ENCODE results near the gene NOC2L. TPM values are rescaled to one million over a fixed set of nuclear protein-coding genes. Genes with fewer than 3 reads are reported as not detected.
"Not testable (repeated sequence)": the region's sequence is repeated elsewhere in the genome, so short reads cannot be mapped to it uniquely, and the experiment has no call there.

NOC2L gene
- total RNA-seq, 1 donor from 2014 or later, result 33.2 TPM

DNA sequence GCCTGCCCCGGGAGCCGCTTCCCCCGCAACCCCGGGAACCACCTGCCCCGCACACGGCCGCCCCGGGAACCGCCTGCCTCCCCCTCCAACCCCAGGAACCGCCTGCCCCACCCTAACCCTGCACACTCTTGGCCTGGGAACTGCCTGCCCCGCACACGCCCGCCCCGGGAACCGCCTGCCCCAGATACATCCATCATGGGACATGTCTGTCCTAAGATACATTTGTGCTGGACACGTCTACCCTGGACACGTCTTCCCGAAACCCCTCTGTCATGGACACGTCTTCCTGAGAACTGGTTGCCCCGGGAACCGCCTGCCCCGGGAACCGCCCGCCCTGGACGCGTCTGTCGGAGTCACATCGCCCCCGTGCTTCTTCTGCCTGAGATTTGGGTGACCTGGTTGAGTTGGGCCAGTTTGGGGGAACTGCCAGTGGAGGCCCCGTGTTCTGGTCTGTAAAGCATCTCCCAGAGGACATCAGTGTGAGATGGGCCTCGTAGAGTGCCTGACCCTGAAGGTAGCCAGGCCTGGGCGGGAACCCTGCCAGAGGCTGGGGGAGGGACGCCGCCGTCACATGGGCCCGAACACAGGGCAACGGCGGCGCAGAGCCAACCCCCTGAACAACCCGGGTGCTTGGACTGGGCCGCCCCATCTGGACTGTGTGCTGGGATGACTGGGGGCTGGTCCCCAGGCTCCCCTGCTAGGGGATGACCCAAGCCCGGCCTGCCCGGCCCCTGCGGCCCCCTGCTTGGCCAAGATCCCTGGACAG, 19.2 kb upstream of the NOC2L start:
- no peak overlapping the region for H3K27ac ChIP-seq
- intact Hi-C loops (cut with DNase I), result no loop called here
- DNase-seq (ENCODE audit: low spot score in 2 of 2), result no peak
- H3K27me3 ChIP-seq, result peaks cover 10% of the 10 kb centered on the region
- peaks cover 2 to 3% of the 10 kb centered on the region in 2 donors for H3K4me1 ChIP-seq
- no peaks in the 10 kb centered on the region for H3K36me3 ChIP-seq
- TF ChIP-seq, protein P1, sequence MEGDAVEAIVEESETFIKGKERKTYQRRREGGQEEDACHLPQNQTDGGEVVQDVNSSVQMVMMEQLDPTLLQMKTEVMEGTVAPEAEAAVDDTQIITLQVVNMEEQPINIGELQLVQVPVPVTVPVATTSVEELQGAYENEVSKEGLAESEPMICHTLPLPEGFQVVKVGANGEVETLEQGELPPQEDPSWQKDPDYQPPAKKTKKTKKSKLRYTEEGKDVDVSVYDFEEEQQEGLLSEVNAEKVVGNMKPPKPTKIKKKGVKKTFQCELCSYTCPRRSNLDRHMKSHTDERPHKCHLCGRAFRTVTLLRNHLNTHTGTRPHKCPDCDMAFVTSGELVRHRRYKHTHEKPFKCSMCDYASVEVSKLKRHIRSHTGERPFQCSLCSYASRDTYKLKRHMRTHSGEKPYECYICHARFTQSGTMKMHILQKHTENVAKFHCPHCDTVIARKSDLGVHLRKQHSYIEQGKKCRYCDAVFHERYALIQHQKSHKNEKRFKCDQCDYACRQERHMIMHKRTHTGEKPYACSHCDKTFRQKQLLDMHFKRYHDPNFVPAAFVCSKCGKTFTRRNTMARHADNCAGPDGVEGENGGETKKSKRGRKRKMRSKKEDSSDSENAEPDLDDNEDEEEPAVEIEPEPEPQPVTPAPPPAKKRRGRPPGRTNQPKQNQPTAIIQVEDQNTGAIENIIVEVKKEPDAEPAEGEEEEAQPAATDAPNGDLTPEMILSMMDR (IDR thresholded peaks at IDR 0.05), result no peak
- H3K4me3 ChIP-seq, result no peak overlapping the region
- H3K9me3 ChIP-seq, result no peaks in the 10 kb centered on the region

- intact Hi-C loops (cut with DNase I), result not testable (repeated sequence)
Observed at GRCh38 chr1:976791-977190, 17.7 kb upstream of the NOC2L start.

DNA sequence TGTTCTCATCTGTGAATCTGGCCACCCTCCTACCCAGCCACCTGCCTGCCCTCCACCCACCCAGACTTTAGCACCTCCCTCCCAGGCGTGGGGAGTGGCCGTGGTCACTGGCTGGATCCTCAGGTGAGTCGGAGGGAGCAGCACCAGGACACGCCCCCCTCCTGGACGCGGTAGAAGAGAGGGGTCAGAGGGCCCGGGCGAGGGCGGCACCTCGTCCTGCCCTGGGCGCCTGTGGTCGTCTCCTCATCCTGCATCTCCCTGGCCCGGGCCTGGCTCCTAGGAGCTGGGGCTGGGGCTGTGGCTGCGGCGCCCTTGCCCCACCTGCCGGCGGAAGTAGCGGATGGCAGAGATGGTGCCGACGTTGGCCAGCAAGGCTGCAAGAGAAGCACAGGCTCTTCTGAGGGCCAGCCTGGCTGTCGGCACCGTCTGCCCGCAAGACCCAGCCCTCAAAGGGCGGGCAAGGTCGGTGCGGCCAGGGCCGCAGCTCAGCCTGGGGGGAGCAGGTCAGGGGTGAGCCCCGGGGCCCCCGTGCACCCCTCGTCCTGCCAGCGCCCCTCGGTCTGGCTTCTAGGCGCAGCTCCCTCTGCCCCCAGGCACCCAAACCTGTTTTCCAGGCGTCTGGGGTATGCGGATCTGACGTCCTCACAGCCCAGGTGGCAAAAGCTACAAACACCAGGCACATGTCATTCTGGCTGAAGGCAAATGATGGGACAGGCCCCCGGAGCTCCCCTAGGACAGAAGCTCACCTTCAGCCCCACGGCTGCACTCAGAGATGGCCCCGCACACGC, 17.0 kb upstream of the NOC2L start:
- DNase-seq (ENCODE audit: low spot score in 2 of 2), result no peak
- TF ChIP-seq, protein P1 (IDR thresholded peaks at IDR 0.05), result peak in 2 of 3 experiments; percentile 67 to 73
- intact Hi-C loops (cut with DNase I), result no loop called here
- Histone ChIP-seq H3K4me1 (peaks cover 2 to 3% of the 10 kb centered on the region in 2 donors), H3K4me3 (peak overlapping the region; percentile 16 to 55), H3K36me3 (no peaks in the 10 kb centered on the region), H3K27ac (no peak overlapping the region), H3K27me3 (peaks cover 21% of the 10 kb centered on the region), H3K9me3 (no peaks in the 10 kb centered on the region)

More at GRCh38 chr1:976791-977190, 17.7 kb upstream of the NOC2L start:
- not testable (repeated sequence) for DNase-seq (ENCODE audit: low spot score in 2 of 2); H3K36me3 ChIP-seq; H3K9me3 ChIP-seq; H3K4me3 ChIP-seq; H3K4me1 ChIP-seq; H3K27ac ChIP-seq
- peaks cover 14% of the 10 kb centered on the region for H3K27me3 ChIP-seq

- no peak for DNase-seq (ENCODE audit: low spot score in 2 of 2)
- H3K4me1 ChIP-seq, result peaks cover 2 to 3% of the 10 kb centered on the region in 2 donors
- TF ChIP-seq, protein P1 (IDR thresholded peaks at IDR 0.05), result no peak
- intact Hi-C loops (cut with DNase I), result no loop called here
- no peak overlapping the region for H3K4me3 ChIP-seq
- H3K27ac ChIP-seq, result no peak overlapping the region
- peaks cover 26% of the 10 kb centered on the region for H3K27me3 ChIP-seq
- no peaks in the 10 kb centered on the region for H3K9me3 ChIP-seq
- no peaks in the 10 kb centered on the region for H3K36me3 ChIP-seq
Observed at GRCh38 chr1:975365-975764, 16.3 kb upstream of the NOC2L start.

GRCh38 chr1:974687-975328, 15.8 kb upstream of the NOC2L start:
- Histone ChIP-seq H3K4me1 (peaks cover 2 to 3% of the 10 kb centered on the region in 2 donors), H3K4me3 (no peak overlapping the region), H3K27me3 (peaks cover 26% of the 10 kb centered on the region), H3K36me3 (no peaks in the 10 kb centered on the region), H3K27ac (no peak overlapping the region), H3K9me3 (no peaks in the 10 kb centered on the region)
- TF ChIP-seq, protein P1 (IDR thresholded peaks at IDR 0.05), result no peak
- no peak for DNase-seq (ENCODE audit: low spot score in 2 of 2)
- intact Hi-C loops (cut with DNase I), result no loop called here

DNA sequence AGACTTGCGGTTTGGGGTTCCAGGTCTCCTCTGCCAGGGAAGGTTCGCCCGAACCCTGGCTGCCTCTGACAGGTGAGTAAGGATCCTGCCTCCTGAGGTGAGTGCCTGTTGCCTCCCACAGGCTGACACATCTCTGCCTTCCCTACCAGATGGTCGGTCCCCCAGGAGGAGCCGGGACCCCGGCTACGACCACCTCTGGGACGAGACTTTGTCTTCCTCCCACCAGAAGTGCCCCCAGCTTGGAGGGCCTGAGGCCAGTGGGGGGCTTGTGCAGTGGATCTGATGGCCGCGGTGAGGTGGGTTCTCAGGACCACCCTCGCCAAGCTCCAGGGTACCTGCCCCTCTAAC, 15.2 kb upstream of the NOC2L start:
- intact Hi-C loops (cut with DNase I), result no loop called here
- H3K27me3 ChIP-seq, result peaks cover 26% of the 10 kb centered on the region
- TF ChIP-seq, protein P1 (IDR thresholded peaks at IDR 0.05), result no peak

More for the DNA sequence above, 15.2 kb upstream of the NOC2L start:
- Histone ChIP-seq H3K9me3 (no peaks in the 10 kb centered on the region), H3K4me3 (no peak overlapping the region), H3K4me1 (peaks cover 2 to 3% of the 10 kb centered on the region in 2 donors), H3K27ac (no peak overlapping the region), H3K36me3 (no peaks in the 10 kb centered on the region)
- no peak for DNase-seq (ENCODE audit: low spot score in 2 of 2)
